Lower leg skin (tissue), 3 donors: Measurements from ENCODE around the gene THADA.

Source experiments
- POLR2A ChIP-seq, 2 donors: fragments of 450-650 bp; IDR thresholded peaks; one replicate each; pipeline ENCODE4 v1.6.1; 2016 to 2017; ENCODE audit warnings: antibody characterized with exemption in 2 of 2, mild to moderate bottlenecking in 1 of 2, moderate library complexity in 1 of 2
- TF ChIP-seq, protein P1 (sequence below), 3 donors: fragments of 450-650 bp; IDR thresholded peaks; one replicate each; pipeline ENCODE4 v1.5.1; 2016; ENCODE audit warnings: antibody characterized with exemption in 3 of 3, mild to moderate bottlenecking in 3 of 3, moderate library complexity in 2 of 3

DNA sequence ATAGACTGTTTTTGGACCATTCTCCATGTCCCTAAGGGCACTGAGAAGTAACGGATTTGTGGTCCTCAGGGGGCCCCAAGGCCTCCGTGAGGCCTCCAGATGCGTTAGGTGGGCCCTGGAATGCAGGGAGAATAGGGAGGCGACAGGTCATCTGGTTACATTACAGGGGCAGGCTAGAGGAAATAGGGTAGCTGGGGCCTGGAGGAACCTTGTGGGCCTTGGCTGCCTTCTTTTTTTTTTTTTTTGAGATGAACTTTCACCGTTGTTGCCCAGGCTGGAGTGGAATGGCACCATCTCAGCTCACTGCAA lies 398.3 kb downstream of the THADA start:
- TF ChIP-seq, protein P1, sequence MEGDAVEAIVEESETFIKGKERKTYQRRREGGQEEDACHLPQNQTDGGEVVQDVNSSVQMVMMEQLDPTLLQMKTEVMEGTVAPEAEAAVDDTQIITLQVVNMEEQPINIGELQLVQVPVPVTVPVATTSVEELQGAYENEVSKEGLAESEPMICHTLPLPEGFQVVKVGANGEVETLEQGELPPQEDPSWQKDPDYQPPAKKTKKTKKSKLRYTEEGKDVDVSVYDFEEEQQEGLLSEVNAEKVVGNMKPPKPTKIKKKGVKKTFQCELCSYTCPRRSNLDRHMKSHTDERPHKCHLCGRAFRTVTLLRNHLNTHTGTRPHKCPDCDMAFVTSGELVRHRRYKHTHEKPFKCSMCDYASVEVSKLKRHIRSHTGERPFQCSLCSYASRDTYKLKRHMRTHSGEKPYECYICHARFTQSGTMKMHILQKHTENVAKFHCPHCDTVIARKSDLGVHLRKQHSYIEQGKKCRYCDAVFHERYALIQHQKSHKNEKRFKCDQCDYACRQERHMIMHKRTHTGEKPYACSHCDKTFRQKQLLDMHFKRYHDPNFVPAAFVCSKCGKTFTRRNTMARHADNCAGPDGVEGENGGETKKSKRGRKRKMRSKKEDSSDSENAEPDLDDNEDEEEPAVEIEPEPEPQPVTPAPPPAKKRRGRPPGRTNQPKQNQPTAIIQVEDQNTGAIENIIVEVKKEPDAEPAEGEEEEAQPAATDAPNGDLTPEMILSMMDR (IDR thresholded peaks at IDR 0.05) = no peak
- no peak for TF ChIP-seq POLR2A (IDR thresholded peaks at IDR 0.05)
